CMK (cell line): ENCODE data around the gene NWD2.
"Not testable (repeated sequence)": the region's sequence is repeated elsewhere in the genome, so short reads cannot be mapped to it uniquely, and the experiment has no call there.

Experiments used
- DNase-seq: peaks from one replicate; pipeline ENCODE4 v3.0.0-alpha.2; 2010; ENCODE audit warnings: low read depth

NWD2 gene

DNA sequence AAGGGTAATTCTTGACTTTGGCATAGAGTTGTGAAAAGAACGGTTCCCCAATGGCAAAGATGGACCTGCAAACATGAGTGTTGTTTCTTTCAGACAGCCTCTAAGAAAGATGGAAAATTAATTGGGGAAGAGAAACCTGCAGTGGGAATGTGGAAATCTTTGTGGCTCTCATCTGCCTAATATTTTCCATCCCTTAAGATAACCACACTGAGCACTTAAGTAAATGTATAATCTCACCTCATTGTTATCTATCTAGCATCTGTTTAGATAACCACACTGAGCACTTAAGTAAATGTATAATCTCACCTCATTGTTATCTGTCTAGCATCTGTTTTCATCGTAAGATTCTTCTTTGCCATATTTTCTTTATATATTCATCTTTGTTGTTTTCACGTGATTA is 149.3 kb downstream of the NWD2 start:
- DNase-seq = no peak

- no peak for DNase-seq
Observed at GRCh38 chr4:37397505-37397904, 153.0 kb downstream of the NWD2 start.

DNA sequence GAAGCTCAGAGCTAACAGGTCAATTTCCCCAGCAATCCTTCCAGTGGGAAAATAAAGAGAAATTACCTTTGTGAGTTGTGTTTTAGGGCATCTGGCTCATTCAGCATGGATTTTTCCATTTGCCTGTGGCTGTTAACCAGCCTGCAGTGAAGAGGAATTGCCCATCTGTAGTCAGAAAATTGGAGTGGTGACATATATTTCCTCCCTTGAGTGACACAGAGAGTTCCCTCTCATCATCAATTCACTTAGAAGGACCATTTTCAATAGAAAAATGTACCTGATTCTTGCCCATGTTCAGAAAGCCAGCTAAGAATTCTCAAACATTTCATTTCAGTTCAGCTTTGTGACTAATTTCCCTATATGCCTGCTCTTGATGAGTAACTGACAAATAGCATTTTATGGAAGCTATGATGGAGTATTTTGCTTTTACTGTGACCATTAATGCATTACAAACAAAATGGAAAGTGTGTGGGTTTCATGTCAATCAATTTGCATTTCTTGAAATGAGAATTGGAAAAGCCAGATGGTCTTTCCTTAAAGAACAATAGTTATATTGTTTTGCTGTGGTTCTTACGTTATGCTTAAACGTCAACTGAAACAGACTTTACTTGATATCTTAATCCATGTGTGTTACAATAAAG is 155.8 kb downstream of the NWD2 start:
- DNase-seq = no peak

GRCh38 chr4:37407938-37408826 is 163.6 kb downstream of the NWD2 start:
- not testable (repeated sequence) for DNase-seq

- not testable (repeated sequence) for DNase-seq
Observed at GRCh38 chr4:37413612-37414011, 169.1 kb downstream of the NWD2 start.

DNA sequence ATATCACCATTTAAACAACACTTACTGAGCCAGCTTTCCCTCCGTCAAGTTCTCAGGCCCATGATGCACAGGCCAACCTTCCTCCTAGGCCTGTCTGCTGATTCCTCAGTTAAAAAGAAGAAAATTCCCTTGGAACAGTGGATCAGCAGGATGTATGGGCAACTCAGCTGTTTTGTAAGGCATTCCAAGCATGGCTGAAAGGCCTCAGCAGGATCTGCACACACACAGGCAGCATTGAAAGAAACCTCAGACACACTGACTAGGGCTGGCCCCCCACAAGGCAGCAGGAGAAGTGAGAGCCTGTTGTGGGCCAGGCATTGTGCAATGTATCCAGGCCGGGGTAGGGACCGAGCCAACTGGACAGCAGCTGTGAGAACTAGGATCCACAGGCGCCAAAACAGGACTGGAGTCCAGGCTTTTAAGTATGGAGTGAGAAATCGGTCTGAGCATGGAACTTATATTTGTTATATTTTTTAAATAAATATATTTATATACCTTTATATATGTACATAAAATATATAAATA is 171.4 kb downstream of the NWD2 start:
- DNase-seq = no peak

GRCh38 chr4:37421614-37422013 is 177.1 kb downstream of the NWD2 start:
- DNase-seq = no peak

DNA sequence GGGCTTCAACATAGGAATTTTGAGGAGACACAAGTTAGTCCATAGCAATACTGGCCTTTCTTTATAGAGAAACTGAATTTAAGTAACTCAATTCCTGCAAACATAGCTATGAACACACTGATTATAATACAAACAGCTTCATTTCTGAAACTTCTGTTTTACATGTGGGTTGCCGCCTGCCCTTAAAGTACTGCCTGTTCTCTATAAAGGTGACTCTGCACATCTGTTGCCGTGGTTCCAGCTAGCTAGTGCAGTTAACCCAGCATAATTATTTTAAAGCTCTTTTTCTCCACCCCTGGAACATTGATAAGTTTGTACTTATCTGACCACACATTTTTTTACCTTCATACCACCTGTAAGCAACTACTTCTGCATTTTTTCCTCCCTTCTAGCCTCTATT is 177.6 kb downstream of the NWD2 start:
- no peak for DNase-seq

GRCh38 chr4:37422638-37423037 is 178.1 kb downstream of the NWD2 start:
- DNase-seq = no peak

DNA sequence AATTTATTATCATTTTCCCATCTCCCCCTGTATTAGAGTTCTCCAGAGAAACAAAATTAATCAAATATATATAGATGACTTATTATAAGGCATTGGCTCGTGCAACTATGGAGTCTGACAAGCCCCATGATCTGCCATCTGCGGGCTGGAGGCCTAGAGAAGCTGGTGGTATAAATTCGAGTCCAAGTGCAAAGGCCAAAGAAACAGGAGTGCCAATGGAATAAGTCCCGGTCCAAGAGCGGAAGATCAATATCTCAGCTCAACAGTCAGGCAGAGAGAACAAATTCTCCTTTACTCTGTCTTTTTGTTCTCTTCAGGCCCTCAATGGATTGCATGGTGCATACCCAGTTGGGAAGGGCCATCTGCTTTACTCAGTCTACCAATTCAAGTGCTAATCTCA is 178.8 kb downstream of the NWD2 start:
- no peak for DNase-seq

DNA sequence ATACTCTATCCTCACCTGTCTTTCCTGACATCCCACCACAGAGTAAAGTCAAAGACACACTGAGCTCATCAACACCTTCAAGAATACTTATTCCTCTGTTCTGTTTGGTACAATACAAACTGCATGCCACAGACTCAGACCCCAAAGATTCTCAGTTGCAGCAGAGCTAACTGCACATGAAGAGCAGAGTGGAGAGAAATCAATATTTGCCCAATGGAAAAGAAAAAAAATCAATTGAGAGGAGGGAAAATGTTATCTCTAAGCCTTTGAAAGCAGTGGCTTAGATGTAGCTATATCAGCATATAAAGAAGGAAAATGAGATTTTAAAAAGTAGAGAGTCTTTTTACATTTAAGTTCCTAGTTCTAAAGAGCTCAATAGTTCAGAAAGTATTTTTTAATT is 180.2 kb downstream of the NWD2 start:
- DNase-seq = no peak

DNA sequence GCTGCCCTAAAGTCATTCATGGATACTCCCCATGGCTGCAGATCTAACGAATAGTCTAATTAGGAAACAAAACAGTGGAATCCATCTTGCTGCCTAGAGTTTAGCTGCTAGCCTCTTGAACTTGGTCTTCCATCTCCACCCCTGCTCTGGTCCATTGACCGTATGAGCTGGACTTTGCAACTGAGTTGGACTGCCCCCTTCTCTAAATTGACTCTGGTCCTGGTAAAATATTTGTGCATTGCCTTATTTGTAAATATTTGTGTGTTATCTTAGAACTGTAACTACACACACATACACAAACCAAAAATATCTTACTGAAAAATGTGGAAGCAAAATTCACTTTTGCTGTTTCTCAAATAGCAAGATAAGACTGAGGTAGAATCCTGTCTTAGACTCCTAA is 181.3 kb downstream of the NWD2 start:
- no peak for DNase-seq

- no peak for DNase-seq
Observed at GRCh38 chr4:37427193-37427592, 182.7 kb downstream of the NWD2 start.

GRCh38 chr4:37429906-37430305 is 185.4 kb downstream of the NWD2 start:
- DNase-seq = no peak

DNA sequence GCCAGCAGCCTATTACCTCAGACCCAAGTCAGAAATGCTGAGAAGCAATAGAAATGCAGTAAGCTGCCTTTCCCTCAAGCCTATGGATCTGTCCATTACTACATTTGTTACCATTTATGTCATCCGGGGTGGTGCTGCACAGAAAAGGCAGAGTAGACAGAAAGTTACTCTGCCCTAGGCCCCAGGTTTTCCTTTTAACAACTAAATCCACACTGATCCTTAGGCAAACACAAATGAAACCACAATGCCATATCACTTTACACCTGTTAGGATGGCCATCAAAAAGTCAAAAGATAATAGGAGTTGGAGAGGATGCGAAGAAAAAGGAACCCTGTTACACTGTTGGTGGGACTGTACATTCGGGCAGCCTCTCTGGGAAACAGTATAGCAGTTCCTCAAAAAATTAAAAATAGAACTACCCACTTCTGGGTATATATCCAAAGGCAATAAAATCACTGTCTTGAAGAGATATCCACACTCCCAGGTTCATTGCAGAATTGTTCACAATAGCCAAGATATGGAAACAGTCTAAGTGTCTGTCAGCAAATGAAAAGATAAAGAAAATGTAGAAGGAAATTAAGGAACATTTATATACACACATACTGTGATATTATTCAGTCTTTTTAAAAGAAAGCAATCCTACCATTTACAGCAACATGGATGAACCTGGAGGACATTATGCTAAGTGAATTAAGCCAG is 186.3 kb downstream of the NWD2 start:
- no peak for DNase-seq

DNA sequence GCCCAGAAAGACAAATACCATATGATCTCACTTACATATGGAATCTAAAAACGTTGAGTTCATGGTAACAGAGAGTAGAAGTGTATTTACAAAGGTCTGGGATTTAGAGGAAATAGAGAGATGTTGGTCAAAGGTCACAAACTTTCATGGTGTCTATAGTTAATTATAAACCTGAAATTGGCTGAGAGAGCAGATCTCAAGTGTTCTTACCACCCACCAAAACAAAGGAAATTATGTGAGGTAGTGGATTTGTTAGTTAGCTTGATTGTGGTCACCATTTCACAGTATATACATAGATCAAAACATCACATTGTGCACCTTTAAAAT is 186.8 kb downstream of the NWD2 start:
- DNase-seq = no peak

DNA sequence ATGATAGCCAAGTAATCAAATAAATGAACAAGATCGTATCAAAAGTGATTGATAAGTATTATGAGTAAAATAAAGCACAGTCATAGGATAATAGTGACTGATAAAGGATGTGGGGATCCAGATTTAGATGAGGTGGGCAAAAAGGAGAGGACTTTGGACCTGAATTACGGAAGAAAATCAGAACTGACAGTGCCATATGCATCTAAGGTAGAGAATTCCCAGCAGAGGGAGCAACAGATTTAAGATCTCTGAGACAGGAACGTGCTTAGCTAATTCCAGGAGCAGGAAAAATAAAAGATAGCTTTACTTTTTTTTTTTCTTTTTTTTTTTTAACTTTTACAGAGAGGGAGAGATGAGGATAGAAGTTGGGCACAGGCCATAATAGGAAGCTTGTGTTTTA is 189.9 kb downstream of the NWD2 start:
- DNase-seq = no peak

GRCh38 chr4:37436546-37436945 is 192.0 kb downstream of the NWD2 start:
- DNase-seq = no peak

- DNase-seq = no peak
Observed at GRCh38 chr4:37437163-37437562, 192.6 kb downstream of the NWD2 start.

GRCh38 chr4:37438564-37439279 is 194.2 kb downstream of the NWD2 start:
- DNase-seq = no peak

DNA sequence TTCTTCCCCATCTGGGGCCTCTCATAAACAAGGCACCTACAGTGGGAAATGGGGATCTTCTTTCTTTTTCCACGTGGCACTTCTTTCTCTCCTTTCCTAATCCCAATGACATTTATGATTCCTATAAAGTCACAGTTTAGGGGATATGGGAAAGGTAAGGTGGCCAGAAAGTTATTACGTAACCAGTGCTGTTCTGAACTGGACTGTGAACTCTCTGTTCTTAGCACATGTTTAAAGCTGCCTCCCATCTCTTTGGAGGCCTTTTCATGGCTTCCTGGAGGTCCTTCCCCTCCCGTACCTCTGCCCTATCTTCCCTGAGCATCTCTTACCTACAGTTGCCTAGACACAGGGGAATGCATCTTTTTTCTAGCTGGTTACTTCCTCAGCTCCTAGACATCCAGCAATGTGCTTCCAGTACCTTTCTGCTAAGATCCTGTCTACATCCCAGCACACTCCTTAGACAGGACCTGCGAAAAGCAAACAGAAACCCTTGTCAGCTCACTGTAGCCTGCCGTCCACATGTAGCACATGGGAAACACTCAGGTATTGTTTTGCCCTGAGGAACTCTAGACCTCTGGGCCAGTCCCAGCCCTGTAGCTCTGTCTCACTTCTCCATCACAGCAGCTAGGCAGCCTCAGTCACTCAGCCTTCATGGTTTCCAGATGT is 195.4 kb downstream of the NWD2 start:
- DNase-seq = no peak

DNA sequence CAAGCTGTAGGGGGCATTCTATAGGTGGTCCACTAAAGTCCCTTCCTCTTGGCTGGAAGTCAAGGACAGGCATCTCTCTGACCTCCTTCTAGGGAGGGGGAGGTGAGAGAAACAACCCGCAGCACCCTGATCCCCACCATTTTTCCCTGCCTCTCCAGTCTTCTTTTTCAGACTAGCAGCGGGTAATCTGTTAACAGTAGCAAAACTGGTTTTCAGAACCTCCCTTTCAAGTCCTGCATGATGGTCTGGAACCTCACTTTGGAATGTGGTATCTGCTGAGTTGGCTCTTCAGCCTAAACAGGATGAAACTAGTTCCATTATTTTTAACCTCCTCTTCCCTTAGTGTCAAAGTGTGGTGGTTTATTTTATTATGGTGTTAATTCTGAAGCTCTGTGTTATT is 196.0 kb downstream of the NWD2 start:
- DNase-seq = no peak
